Inflammatory macrophage (primary cell): Measurements from ENCODE around the gene SHLD2.
"Not testable (repeated sequence)": the region's sequence is repeated elsewhere in the genome, so short reads cannot be mapped to it uniquely, and the experiment has no call there.

Source experiments
- DNase-seq, 2 donors: peaks; one replicate each; pipeline ENCODE4 v3.0.0-alpha.2; 2020 to 2022
- total RNA-seq, 18 experiments: gene quantifications; one replicate each; lab custom pipeline; 2026; ENCODE audit warnings: mixed read lengths in 6 of 18, inconsistent platforms in 2 of 18; lab: John Stamatoyannopoulos, UW

SHLD2 gene
- 23.8 to 59.4 (median 46.1) reads per million in 18 experiments for total RNA-seq

GRCh38 chr10:87094373-87095235 lies at the start of gene SHLD2, which contains the start of gene GLUD1:
Gene SHLD2, plus strand, starts transcription at chr10:87095206. Its CDS starts 56,149 bp downstream, at chr10:87151355.
Gene GLUD1, minus strand, starts transcription at chr10:87094843. Its CDS starts 74 bp downstream, at chr10:87094769.
- DNase-seq, result peak; percentile 90 to 97

- DNase-seq, result no peak
These were observed 49.5 kb upstream of the SHLD2 start for GRCh38 chr10:87045434-87045938.

- DNase-seq, result no peak
These were observed 41.9 kb upstream of the SHLD2 start for GRCh38 chr10:87053111-87053510.

GRCh38 chr10:87053577-87054181 lies 41.3 kb upstream of the SHLD2 start:
- DNase-seq, result no peak

- DNase-seq, result peak; percentile 77 to 88
These were observed 40.4 kb upstream of the SHLD2 start for GRCh38 chr10:87054373-87055295.

- no peak for DNase-seq
These were observed 36.8 kb upstream of the SHLD2 start for GRCh38 chr10:87058171-87058570.

GRCh38 chr10:87059401-87059800 lies 35.6 kb upstream of the SHLD2 start:
- DNase-seq, result no peak

GRCh38 chr10:87060280-87060928 lies 34.6 kb upstream of the SHLD2 start:
- DNase-seq, result no peak

GRCh38 chr10:87064651-87065050 lies 30.4 kb upstream of the SHLD2 start:
- DNase-seq, result no peak

GRCh38 chr10:87066178-87066577 lies 28.8 kb upstream of the SHLD2 start:
- no peak for DNase-seq

- no peak for DNase-seq
These were observed 28.1 kb upstream of the SHLD2 start for GRCh38 chr10:87066865-87067264.

- DNase-seq, result no peak
These were observed 26.7 kb upstream of the SHLD2 start for GRCh38 chr10:87068281-87068680.

- no peak for DNase-seq
These were observed 22.6 kb upstream of the SHLD2 start for GRCh38 chr10:87072449-87072848.

- not testable (repeated sequence) for DNase-seq
These were observed 18.6 kb upstream of the SHLD2 start for GRCh38 chr10:87076421-87076820.

GRCh38 chr10:87079106-87079836 lies 15.7 kb upstream of the SHLD2 start:
- no peak for DNase-seq

GRCh38 chr10:87080621-87081020 lies 14.4 kb upstream of the SHLD2 start:
- DNase-seq, result not testable (repeated sequence)

- not testable (repeated sequence) for DNase-seq
These were observed 13.4 kb upstream of the SHLD2 start for GRCh38 chr10:87081574-87081973.

GRCh38 chr10:87082219-87082618 lies 12.8 kb upstream of the SHLD2 start:
- DNase-seq, result not testable (repeated sequence)

GRCh38 chr10:87083576-87084290 lies 11.3 kb upstream of the SHLD2 start:
- peak; percentile 17 to 37 for DNase-seq

GRCh38 chr10:87084291-87084782 lies 10.7 kb upstream of the SHLD2 start:
- peak; percentile 11 to 49 for DNase-seq
